OCI-LY1 (cell line): ENCODE data around the gene CAPZA1.

Experiments
- EZH2 ChIP-seq: fragments of 200-600 bp; sonication (generic), shearing (Covaris generic); IDR thresholded peaks from 2 replicates; pipeline ENCODE4 v1.8.0; 2017; ENCODE audit warnings: borderline replicate concordance, mixed run types, mild to moderate bottlenecking, antibody characterized with exemption, low read length, moderate library complexity, mixed read lengths
- TF ChIP-seq, protein P1 (sequence below): fragments of 200-600 bp; sonication (generic), shearing (Covaris generic); IDR thresholded peaks from 2 replicates; pipeline ENCODE4 v1.5.1; 2017; ENCODE audit warnings: mild to moderate bottlenecking, antibody characterized with exemption, low read length, moderate library complexity, mixed read lengths

DNA sequence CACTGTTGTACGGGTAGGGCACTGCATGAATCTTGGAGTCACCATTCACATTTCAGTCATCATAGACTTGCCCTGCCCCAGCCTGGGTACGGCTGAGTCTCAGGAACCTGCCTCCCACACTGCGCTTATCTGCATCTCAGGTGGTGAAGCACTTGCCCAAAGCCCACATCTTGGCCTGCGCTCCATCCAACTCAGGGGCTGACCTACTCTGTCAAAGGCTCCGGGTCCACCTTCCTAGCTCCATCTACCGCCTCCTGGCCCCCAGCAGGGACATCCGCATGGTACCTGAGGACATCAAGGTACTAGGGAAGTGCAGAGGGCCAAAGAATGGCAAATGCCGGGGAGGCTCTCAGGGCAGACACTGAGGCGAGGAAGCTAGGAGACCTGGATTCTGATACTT is 75.6 kb downstream of the CAPZA1 start:
- TF ChIP-seq, protein P1, sequence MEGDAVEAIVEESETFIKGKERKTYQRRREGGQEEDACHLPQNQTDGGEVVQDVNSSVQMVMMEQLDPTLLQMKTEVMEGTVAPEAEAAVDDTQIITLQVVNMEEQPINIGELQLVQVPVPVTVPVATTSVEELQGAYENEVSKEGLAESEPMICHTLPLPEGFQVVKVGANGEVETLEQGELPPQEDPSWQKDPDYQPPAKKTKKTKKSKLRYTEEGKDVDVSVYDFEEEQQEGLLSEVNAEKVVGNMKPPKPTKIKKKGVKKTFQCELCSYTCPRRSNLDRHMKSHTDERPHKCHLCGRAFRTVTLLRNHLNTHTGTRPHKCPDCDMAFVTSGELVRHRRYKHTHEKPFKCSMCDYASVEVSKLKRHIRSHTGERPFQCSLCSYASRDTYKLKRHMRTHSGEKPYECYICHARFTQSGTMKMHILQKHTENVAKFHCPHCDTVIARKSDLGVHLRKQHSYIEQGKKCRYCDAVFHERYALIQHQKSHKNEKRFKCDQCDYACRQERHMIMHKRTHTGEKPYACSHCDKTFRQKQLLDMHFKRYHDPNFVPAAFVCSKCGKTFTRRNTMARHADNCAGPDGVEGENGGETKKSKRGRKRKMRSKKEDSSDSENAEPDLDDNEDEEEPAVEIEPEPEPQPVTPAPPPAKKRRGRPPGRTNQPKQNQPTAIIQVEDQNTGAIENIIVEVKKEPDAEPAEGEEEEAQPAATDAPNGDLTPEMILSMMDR, result no peak
- no peak for TF ChIP-seq EZH2
